ACHN (cell line): ENCODE data around the gene CUX1.
"Not testable (repeated sequence)": the region's sequence is repeated elsewhere in the genome, so short reads cannot be mapped to it uniquely, and the experiment has no call there.

Experiments
- DNase-seq: peaks from one replicate; pipeline ENCODE4 v3.0.0-alpha.2; 2015
- in situ Hi-C: cut with HindIII; loops from 2 replicates; pipeline ENCODE4 v1.10.0; 2017; ENCODE audit warnings: low sequenced_read_pairs, low pct_ligation_motif_present, low pct_unique_long_range_greater_than_20kb

The CUX1 gene

DNA sequence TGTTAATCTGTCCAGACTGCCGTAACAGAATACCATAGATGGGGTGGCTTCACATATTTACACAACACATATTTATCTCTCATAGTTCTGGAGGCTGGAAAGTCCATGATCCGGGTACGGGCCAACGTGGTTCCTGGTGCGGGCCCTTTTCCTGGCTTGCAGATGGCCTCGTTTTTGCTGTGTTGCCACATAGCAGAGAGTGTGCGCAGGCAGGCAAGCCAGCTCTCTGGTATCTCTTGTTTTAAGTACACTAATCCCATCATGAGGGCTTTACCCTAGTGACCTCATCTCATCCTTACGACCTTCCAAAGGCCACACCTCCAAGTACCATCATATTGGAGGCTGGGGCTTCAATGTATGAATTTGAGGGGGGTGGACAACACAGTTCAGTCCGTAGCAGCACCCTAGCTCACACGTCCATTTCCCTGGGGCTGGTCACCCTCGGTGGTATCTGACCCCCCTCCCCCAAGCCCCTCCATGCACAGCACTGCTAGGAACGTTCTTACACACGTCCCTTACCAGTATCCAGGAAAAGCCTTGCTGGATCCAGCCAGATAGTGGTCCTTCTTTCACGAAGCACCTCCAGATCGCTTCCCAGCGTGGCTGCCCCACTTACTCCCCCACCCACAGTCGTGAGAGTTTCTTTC is 21.5 kb downstream of the CUX1 start:
- in situ Hi-C loops: no loop called here
- no peak for DNase-seq

DNA sequence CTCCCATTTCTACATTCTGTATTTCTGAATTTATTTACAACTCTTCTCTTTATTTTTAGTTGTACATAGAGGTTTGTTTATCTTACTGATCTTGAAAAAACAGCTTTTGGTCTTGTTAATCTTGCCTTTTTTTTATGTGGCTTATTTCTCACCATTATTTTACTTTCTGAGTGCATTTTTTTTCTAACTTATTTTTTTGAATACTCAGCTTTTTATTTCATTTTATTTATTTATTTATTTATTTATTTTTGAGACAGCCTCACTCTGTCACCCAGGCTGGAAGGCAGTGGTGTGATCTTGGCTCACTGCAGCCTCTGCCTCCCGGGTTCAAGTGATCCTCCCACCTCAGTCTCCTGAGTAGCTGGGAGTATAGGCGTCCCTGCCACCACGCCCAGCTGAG is 23.9 kb downstream of the CUX1 start:
- DNase-seq: no peak
- in situ Hi-C loops: no loop called here

DNA sequence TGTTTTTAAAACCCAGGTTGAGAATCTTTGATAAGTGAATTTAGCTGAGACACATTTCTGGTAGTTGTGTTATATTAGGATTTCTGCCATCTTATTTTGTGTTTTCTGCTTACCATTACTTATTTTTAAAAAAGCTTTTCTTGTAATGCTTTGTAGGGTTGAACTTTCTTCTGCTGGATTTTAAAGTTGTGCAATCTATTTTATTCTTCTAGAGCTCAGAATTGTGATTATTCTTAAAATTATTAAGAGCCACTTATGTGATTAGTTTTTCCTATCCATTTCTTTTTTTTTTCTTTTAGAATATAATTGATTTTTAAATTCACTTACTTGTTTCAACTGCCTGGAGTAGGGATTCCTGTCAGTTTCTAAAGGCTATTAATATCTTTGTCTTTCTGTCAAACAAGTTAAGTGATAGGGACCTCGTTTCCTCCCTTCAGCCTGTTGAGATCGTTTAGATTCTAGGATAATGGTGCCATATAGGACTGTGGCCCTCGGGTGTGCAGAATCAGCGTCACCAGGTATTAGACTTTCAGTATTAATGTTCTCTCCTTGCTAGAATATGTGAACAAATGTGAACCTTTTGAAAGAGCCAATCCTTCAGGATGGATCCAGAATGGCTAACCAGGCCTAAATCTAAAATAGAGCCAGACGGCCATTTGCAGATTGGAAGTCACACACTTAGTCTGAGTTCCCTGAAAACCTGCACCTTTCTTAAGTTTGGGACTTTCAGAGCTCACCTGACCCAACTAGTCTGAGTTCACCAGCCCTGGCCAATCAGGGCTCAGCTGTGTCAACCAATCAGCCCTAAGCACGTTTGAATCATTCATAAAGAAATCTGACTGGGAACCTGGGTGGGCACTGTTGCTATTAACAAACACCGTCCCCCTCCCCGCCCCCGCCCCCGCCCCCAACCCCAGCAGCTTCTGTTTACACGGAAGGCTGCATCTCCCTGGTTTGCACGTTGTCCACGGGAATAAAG is 26.2 kb downstream of the CUX1 start:
- in situ Hi-C loops: no loop called here
- no peak for DNase-seq

DNA sequence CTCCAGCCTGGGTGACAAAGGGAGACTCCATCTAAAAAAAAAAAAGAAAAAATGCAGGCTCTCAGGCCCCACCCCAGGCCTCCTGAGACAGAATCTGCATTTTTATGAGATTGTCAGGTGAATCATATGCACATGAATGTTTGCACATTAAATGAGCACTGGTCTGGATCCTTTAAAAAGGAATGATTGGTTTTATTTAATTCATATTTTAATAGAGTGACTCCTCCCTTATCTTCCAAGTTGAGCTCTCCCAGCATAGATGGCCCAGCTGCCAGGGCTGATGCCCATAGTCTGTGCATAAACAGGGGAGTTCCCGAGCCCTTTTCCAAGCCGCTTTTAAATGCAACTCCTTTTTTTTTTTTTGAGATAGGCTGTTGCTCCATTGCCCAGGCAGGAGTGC is 28.5 kb downstream of the CUX1 start:
- in situ Hi-C loops: no loop called here
- no peak for DNase-seq

DNA sequence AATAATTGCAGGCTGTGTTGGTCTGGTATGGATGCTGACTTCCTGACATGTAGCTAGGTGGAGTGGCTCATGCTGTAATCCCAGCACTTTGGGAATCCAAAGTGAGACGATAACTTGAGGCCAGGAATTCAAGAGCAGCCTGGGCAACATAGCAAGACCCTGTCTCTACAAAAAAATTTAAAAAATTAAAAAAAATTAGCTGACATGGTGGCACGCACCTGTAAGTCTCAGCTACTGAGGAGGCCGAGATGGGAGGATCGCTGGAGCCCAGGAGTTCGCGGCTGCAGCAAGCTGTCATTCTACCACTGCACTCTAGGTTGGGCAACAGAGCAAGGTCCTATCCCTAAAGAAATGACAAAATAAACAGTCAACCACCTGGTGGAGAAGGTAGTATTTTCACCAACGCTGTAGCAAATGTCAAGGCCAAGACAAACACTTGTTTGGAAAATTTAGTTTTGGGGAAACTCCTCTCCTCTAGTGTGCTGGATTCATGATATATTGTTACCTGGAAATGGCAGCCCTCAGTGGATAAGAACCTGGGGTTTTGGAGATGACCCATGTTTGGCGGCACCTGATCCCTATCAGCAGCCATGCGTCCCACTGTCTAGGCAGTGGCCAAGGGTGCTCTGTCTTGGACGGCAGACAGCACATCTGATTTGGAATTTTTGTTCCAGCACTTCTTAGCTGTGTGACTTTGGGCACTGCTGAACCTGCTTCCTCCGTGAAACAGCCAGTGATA is 29.5 kb downstream of the CUX1 start:
- no peak for DNase-seq
- in situ Hi-C loops: no loop called here

DNA sequence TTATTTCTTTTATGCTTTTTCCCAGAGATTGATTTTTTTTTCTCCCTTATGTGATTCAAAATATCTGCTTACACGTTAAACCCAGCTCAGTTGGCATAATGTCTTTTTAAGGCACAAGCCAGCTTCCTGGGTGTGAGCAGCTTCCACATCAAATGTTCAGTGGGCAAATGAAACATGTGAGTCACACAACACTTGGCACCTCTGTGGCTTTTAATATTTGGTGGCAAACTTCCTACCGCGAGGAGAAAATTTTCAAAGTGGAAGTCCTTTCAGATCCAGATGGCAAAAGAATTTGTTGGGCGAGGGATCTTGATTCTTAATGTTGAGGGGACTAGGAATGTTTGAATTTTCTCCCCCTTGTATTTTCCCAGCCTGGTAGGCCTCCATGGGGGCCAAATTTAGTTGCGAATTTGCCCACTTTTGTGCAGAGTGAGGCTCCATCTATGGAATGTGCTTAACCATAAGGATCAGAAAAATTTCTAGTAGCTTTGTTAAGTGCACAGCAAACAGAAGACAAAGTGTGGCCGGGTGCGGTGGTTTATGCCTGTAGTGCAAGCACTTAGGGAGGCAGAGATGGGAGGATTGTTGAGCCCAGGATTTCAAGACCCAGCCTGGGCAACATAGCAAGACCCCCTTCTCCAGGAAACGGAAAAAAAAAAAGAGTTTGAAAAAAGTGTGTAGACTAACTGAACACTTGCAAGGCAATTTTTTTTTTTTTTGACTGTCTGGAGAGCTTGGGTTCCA is 31.0 kb downstream of the CUX1 start:
- DNase-seq: no peak
- in situ Hi-C loops: no loop called here

DNA sequence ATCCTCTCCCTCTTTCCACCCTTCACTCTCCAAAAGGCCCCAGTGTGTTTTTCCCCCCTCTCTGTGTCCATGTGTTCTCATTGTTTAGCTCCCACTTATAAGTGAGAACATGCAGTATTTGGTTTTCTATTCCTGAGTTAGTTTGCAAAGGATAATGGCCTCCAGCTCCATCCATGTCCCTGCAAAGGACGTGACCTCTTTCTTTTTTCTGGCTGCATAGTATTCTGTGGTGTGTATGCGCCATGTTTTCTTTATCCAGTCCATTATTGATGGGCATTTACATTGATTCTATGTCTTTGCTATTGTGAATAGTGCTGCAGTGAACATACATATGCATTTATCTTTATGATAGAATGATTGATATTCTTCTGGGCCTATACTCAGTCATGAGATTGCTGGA is 31.9 kb downstream of the CUX1 start:
- in situ Hi-C loops, DNase-seq: not testable (repeated sequence)

DNA sequence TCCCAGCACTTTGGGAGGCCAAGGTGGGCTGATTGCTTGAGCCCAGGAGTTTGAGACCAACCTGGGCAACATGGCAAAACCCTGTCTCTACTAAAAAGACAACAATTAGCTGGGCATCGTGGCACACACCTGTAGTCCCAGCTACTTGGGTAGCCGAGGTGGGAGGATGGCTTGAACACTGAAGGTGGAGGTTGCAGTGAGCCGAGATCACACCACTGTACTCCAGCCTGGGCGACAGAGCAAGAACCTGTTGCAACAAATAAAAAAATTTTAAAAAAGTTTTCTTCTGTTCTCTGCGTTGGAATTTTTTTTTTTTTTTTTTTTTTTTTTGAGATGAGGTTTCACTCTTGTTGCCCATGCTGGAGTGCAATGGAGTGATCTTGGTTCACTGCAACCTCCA is 34.9 kb downstream of the CUX1 start:
- in situ Hi-C loops, DNase-seq: not testable (repeated sequence)

DNA sequence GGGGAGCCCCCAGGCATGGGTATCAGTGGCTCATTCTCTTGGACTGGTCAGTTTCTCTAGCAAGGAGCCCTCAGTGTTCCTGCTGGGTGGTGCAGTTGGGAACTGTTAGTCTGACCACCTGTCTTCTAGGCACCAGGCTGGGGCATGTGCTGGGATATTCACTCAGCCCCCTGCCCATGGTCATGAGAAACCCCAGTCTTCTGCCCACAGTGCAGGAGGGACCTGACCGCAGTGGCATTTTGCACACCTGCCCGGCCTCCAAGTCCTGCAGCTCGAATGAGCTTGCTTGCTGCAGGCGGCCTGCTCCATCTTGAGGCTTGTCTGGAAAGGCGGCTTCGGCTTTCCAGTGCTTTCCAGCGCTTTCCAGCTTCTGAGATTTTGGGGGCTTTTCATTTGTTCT is 36.3 kb downstream of the CUX1 start:
- no peak for DNase-seq
- in situ Hi-C loops: no loop called here

DNA sequence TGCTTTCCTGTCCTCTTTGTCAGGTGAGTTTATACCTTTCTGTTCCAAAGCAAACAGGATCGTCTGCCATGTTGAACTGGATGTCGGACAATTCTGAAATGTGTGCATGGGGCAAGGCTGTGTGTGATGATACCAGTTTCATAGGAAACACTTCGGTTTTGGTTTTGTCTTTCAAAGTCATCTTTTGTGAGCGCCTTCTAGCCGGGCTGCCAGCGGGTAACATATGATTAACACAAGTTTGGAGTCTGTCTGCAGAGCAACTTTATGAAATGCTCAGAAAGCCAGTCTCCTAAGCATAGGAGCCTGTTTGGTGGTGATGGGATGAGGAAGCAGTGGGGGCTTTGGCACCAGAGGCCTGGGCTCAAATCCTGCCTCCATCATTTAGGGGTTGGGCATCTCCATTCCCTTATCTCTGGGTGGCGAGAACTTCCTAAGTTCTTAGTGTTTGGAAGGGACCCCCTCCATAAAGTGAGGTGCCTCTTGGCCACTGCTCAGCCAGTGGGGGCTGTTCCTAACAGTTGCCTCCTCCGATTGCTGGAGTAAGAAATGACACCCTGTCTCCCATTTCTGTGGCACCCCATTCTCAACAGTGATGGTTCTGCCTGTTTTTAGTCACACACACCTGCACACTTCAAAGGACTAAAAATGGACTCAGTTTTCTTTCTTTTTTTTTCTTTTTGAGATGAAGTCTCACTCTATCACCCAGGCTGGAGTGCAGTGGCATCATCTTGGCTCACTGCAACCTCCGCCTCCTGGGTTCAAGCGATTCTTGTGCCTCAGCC is 36.8 kb downstream of the CUX1 start:
- in situ Hi-C loops: no loop called here
- no peak for DNase-seq

DNA sequence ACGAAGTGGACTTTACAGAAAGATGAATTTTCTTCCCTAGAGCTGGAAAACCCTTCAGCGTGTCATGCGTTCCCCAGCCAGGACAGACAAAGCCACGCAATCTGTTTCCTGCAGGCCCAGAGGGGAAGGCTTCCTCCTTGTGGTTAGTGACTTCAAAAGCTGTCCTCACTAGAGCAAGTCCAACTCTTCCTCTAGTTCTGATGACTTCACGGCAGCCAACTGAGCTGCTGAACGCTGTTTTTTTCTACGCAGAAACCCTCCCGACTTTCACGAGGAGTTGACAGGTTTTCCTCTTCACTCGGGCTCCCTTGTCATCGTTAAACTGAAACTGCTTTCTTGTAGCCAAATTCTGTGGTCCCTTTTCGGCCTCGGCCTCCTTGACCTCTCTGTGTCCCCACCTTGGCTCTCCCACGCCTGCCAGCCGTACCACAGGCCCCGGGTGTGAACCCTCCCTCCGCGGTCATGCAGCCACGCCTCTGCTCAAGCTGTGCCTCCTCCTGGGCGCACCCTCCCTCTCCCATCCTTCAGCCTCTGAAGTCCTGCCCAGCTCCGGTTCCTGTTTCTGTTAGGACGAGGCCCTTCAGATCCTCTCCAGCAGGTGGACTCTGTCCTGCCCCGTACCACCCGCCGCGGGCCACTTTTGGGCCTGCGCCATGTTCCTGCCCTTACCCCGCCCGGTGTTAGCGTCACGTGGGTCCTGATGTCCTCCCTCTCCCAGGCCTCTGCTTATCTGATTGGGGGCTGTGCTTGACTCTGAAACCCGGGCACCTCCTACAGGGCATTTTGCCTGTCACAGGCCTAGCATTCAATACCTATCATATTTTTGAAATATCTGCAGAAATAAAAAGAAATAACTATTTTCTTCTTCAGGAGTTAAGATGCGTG is 39.3 kb downstream of the CUX1 start:
- DNase-seq: peak; percentile 100
- in situ Hi-C loops: no loop called here

DNA sequence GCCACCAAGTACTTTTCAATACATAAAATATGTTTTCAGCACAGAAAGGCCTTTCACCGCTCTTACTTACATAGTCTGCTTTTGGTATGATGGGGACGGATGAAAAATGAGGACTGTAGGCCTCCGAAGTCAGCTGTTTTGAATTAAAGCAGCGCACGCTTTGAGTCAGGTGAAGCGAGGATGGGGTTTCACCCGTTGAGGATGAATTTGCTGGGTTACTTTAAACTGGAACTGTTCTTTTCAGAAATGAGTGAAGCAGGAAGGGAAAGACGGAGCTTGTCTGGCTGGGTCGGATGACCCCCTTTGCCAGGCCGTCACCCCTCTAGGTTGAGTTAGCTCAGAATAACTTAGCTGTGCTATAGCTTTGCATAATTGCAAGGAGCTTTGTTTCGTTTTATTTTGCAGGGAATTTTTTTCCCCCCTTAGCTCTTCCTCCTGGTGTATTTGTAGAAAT is 40.0 kb downstream of the CUX1 start:
- DNase-seq: no peak
- in situ Hi-C loops: no loop called here

DNA sequence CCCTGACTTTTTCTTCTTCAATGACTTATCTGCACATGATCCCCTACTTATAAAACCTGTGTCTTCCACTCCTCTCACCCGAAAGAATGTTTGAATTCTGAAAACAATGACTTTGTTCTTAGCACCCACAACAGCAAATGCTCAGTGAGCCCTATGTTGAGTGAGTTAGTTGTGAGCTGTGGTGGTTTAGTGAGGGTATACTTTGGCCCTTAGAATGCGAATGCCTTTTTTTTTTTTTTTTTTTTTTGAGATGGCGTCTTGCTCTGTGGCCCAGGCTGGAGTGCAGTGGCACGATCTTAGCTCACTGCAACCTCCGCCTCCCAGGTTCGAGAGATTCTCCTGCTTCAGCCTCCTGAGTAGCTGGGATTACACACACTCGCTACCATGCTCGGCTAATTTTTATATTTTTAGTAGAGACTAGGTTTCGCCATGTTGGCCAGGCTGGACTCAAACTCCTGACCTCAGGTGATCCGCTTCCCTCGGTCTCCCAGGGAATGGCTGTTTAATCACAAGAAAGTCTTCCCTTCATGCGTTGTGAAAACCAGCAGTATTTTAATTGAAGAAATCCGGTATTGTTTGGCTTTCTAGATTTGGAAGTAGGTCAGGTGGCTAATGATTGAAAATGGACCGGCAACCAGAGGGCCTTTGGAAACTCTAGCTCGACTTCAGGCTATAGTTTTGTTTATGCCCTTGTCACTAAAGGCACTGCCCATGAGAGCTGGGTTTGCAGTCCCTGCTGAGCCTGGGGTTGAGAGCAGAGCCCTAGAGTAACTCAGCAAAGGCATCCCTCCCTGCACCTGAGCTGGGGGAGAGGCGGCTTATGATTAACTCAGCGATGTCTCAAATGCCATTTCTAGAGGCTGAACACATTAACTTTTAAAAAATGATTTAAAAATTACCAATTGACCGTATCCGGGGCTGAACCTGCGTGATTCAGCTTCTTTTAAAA is 41.3 kb downstream of the CUX1 start:
- peak; percentile 66 for DNase-seq
- in situ Hi-C loops: no loop called here

DNA sequence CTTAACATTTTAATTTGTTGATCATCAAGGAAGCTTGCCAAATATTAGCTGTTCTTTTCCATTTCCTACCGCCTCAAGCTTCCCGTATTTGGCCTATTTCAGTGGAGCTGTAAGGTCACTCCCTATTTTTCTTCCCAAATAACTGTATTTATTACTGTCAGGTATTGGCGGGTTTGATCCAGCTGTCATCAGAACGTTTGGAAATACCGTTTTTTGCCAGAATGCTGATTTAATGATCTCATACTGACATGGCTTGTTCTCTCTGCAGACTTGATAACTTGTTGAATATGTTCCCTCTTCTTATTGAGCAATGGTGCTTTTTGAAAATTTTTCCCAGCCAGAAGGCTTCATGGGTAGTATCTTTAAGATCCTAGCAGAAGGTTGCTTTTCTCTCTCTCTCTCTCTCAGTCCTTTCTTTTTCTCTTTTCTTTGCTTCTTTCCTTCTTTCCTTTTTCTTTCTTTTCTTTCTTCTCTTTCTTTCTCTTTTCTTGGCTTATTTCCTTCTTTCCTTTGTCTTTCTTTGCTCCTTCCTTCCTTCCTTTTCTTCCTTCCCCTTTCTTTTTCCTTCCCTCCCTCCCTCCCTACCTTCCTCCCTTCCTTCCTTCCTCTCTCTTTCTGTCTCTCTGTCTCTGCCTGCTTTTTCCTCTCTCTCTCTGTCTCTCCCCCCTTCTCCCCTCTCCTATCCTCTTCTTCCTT is 42.1 kb downstream of the CUX1 start:
- no peak for DNase-seq
- in situ Hi-C loops: no loop called here
